Fibroblast of lung (primary cell): ENCODE measurements around the gene SURF2. TPM values are rescaled to one million over a fixed set of nuclear protein-coding genes. Genes with fewer than 3 reads are reported as not detected.

Experiments
- DNase-seq, 2 donors: peaks; one replicate each; pipeline versions ENCODE4 v3.0.0 to v3.0.0-alpha.2; 2010; ENCODE audit warnings: low read depth in 2 of 2
- H2AFZ ChIP-seq: 2 replicates; pipeline ENCODE4 v1.5.1; 2012; ENCODE audit warnings: low read length, control low read depth, inconsistent platforms
- H3K27ac ChIP-seq: 2 replicates; pipeline ENCODE4 v1.5.1; 2011; ENCODE audit warnings: low read length, control low read depth; ENCODE audit not compliant: insufficient read depth
- H3K27me3 ChIP-seq: 2 replicates; pipeline ENCODE4 v1.5.1; 2011; ENCODE audit warnings: mild to moderate bottlenecking, low read length; ENCODE audit not compliant: control insufficient read depth, insufficient read depth
- H3K36me3 ChIP-seq: 2 replicates; pipeline ENCODE4 v1.5.1; 2011; ENCODE audit warnings: low read length; ENCODE audit not compliant: control insufficient read depth, insufficient read depth
- H3K4me1 ChIP-seq: 2 replicates; pipeline ENCODE4 v1.5.1; 2011; ENCODE audit warnings: low read length; ENCODE audit not compliant: control insufficient read depth, insufficient read depth; ENCODE audit errors: extremely low read depth
- H3K4me2 ChIP-seq: 2 replicates; pipeline ENCODE4 v1.5.1; 2011; ENCODE audit warnings: low read length, control low read depth; ENCODE audit not compliant: insufficient read depth; ENCODE audit errors: extremely low read depth
- H3K4me3 ChIP-seq, 4 experiments: fragments of 200-600 bp in 1 of 4; sonication (generic) in 1 of 4; replicated peaks in 1 of 4; 2 replicates each; pipeline ENCODE4 v1.5.1; 2011 to 2016; ENCODE audit warnings: low read length in 4 of 4, low read depth in 3 of 4, mild to moderate bottlenecking in 3 of 4, control low read depth in 2 of 4, inconsistent platforms in 1 of 4, mixed read lengths in 1 of 4; ENCODE audit not compliant: insufficient read depth in 1 of 4; ENCODE audit errors: control extremely low read depth in 1 of 4
- H3K79me2 ChIP-seq: 2 replicates; pipeline ENCODE4 v1.5.1; 2012; ENCODE audit warnings: mild to moderate bottlenecking, low read length, inconsistent platforms; ENCODE audit not compliant: control insufficient read depth, insufficient read depth
- H3K9ac ChIP-seq: 2 replicates; pipeline ENCODE4 v1.5.1; 2011; ENCODE audit warnings: mild to moderate bottlenecking, low read length, control low read depth; ENCODE audit not compliant: insufficient read depth
- H3K9me3 ChIP-seq: 2 replicates; pipeline ENCODE4 v1.5.1; 2012; ENCODE audit warnings: low read depth, low read length; ENCODE audit not compliant: control insufficient read depth, insufficient read depth
- H4K20me1 ChIP-seq: 2 replicates; pipeline ENCODE4 v1.5.1; 2011; ENCODE audit warnings: low read length; ENCODE audit not compliant: control insufficient read depth, insufficient read depth; ENCODE audit errors: extremely low read depth
- CTCF ChIP-seq, 2 donors: IDR thresholded peaks in 1 of 2; conservative IDR thresholded peaks in 1 of 2; 1 replicate in 1 of 2; 2 replicates in 1 of 2; pipeline ENCODE4 v1.5.1; 2011 to 2012; ENCODE audit warnings: low read length in 2 of 2, control low read depth in 1 of 2, inconsistent platforms in 1 of 2, low read depth in 1 of 2, mild to moderate bottlenecking in 1 of 2
- EZH2 ChIP-seq: IDR thresholded peaks from 2 replicates; pipeline ENCODE4 v1.5.1; 2012; ENCODE audit warnings: low read length, control low read depth, mild to moderate bottlenecking; ENCODE audit errors: missing control alignments
- polyA plus RNA-seq, 2 donors: library from polyadenylated mRNA; depleted of rRNA in 1 of 2; stranded (reverse) in 1 of 2; unstranded in 1 of 2; fragments of >200 nt; gene quantifications; 2 replicates each; pipeline ENCODE4 v1.2.1, GENCODE V29; 2011 to 2012; ENCODE audit warnings: missing spikeins in 1 of 2
- total RNA-seq: library from RNA; depleted of rRNA; stranded (reverse); fragments of >200 nt; gene quantifications from 2 replicates; pipeline ENCODE4 v1.2.1, GENCODE V29; 2014

SURF2 gene
- total and polyA plus RNA-seq, 2 donors (not counting 1 experiment from before 2014, with no cell fraction given): 11.2 to 13.9 TPM

- no peak overlapping the region for H3K9ac ChIP-seq
- no peak for DNase-seq
- no peaks in the 10 kb centered on the region for H3K79me2 ChIP-seq
- TF ChIP-seq EZH2: no peak
- no peak for TF ChIP-seq CTCF (conservative IDR thresholded peaks at IDR 0.05 in 1 of 2, IDR thresholded peaks at IDR 0.05 in 1 of 2; ENCODE audit: low read depth in 1 of 2, low read length in 2 of 2)
- H3K27ac ChIP-seq: no peak overlapping the region
- no peak overlapping the region for H3K4me2 ChIP-seq
- no peak overlapping the region for H2AFZ ChIP-seq
- no peak overlapping the region for H3K4me3 ChIP-seq
- no peaks in the 10 kb centered on the region for H4K20me1 ChIP-seq
- no peaks in the 10 kb centered on the region for H3K36me3 ChIP-seq
- H3K4me1 ChIP-seq: no peaks in the 10 kb centered on the region
- no peaks in the 10 kb centered on the region for H3K9me3 ChIP-seq
- peaks cover 3% of the 10 kb centered on the region for H3K27me3 ChIP-seq
Measured at GRCh38 chr9:133397370-133397769, 41.0 kb downstream of the SURF2 start.

- H3K4me1 ChIP-seq: no peaks in the 10 kb centered on the region
- H3K9ac ChIP-seq: no peak overlapping the region
- no peaks in the 10 kb centered on the region for H3K36me3 ChIP-seq
- H3K27ac ChIP-seq: no peak overlapping the region
- no peak overlapping the region for H3K4me2 ChIP-seq
- H3K9me3 ChIP-seq: no peaks in the 10 kb centered on the region
- no peak for DNase-seq
- H3K79me2 ChIP-seq: no peaks in the 10 kb centered on the region
- no peak overlapping the region for H3K4me3 ChIP-seq
- no peak overlapping the region for H2AFZ ChIP-seq
- H4K20me1 ChIP-seq: no peaks in the 10 kb centered on the region
- TF ChIP-seq EZH2: no peak
- no peak for TF ChIP-seq CTCF (conservative IDR thresholded peaks at IDR 0.05 in 1 of 2, IDR thresholded peaks at IDR 0.05 in 1 of 2; ENCODE audit: low read depth in 1 of 2, low read length in 2 of 2)
- H3K27me3 ChIP-seq: peaks cover 3% of the 10 kb centered on the region
Measured at GRCh38 chr9:133397895-133398294, 41.5 kb downstream of the SURF2 start.

- Histone ChIP-seq H3K36me3 (peaks cover 3% of the 10 kb centered on the region), H3K27me3 (peaks cover 3% of the 10 kb centered on the region), H3K79me2 (no peaks in the 10 kb centered on the region), H3K4me2 (no peak overlapping the region), H3K4me1 (no peaks in the 10 kb centered on the region), H3K9me3 (no peaks in the 10 kb centered on the region), H4K20me1 (no peaks in the 10 kb centered on the region), H3K27ac (no peak overlapping the region), H3K4me3 (no peak overlapping the region), H3K9ac (no peak overlapping the region), H2AFZ (no peak overlapping the region)
- DNase-seq: no peak
- no peak for TF ChIP-seq CTCF (conservative IDR thresholded peaks at IDR 0.05 in 1 of 2, IDR thresholded peaks at IDR 0.05 in 1 of 2; ENCODE audit: low read depth in 1 of 2, low read length in 2 of 2)
- no peak for TF ChIP-seq EZH2
Measured at GRCh38 chr9:133400292-133400691, 43.9 kb downstream of the SURF2 start.
